Measurements from ENCODE around the gene DCUN1D5.

GRCh38 chr11:103043826-103044678 lies 47.9 kb downstream of the DCUN1D5 start:
- TF ChIP-seq SPI1 (IDR thresholded peaks at IDR 0.05; ENCODE audit: borderline replicate concordance, low read depth) = no peak
- no peak for TF ChIP-seq POLR2AphosphoS5 (IDR thresholded peaks at IDR 0.05; ENCODE audit: low read depth)
- no peak for TF ChIP-seq CTCF (IDR thresholded peaks at IDR 0.05; ENCODE audit: insufficient read depth, low read length)
- no peak for TF ChIP-seq GABPA (IDR thresholded peaks at IDR 0.05; ENCODE audit: low read depth)
- TF ChIP-seq REST (IDR thresholded peaks at IDR 0.05; ENCODE audit: insufficient replicate concordance, low read depth) = no peak
